Lower leg skin (tissue), 3 donors: ENCODE results near the gene DRAXIN.

Experiments
- POLR2A ChIP-seq, 2 donors: fragments of 450-650 bp; IDR thresholded peaks; one replicate each; pipeline ENCODE4 v1.6.1; 2016 to 2017; ENCODE audit warnings: antibody characterized with exemption in 2 of 2, mild to moderate bottlenecking in 1 of 2, moderate library complexity in 1 of 2
- TF ChIP-seq, protein P1 (sequence below), 3 donors: fragments of 450-650 bp; IDR thresholded peaks; one replicate each; pipeline ENCODE4 v1.5.1; 2016; ENCODE audit warnings: antibody characterized with exemption in 3 of 3, mild to moderate bottlenecking in 3 of 3, moderate library complexity in 2 of 3

DNA sequence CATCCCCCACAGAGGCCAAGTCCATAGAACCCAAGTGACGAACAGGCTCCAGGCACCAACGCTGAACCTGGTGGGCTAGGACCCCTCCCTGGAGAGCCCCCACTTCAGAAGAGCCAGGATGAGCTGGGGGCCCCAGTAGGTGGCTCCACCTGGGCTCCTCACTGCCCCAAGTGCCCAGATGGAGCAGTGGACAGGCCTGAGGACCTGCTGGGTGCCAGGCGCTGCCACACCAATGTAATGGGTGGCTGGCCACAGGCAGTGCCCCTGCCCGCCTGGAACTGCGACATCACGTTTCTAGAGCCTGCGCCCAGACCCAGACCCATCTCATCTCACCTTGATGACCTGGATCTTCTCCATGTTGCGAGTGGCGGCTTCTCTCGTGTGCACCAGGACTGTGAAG lies 16.2 kb upstream of the DRAXIN start:
- TF ChIP-seq, protein P1, sequence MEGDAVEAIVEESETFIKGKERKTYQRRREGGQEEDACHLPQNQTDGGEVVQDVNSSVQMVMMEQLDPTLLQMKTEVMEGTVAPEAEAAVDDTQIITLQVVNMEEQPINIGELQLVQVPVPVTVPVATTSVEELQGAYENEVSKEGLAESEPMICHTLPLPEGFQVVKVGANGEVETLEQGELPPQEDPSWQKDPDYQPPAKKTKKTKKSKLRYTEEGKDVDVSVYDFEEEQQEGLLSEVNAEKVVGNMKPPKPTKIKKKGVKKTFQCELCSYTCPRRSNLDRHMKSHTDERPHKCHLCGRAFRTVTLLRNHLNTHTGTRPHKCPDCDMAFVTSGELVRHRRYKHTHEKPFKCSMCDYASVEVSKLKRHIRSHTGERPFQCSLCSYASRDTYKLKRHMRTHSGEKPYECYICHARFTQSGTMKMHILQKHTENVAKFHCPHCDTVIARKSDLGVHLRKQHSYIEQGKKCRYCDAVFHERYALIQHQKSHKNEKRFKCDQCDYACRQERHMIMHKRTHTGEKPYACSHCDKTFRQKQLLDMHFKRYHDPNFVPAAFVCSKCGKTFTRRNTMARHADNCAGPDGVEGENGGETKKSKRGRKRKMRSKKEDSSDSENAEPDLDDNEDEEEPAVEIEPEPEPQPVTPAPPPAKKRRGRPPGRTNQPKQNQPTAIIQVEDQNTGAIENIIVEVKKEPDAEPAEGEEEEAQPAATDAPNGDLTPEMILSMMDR (IDR thresholded peaks at IDR 0.05) = no peak
- TF ChIP-seq POLR2A (IDR thresholded peaks at IDR 0.05) = no peak
